Left ventricle myocardium inferior (tissue), 1 donor: Measurements from ENCODE around the gene FBXW8. TPM values are rescaled to one million over a fixed set of nuclear protein-coding genes. Genes with fewer than 3 reads are reported as not detected.

ENCODE experiments used
- DNase-seq: peaks from one replicate; pipeline ENCODE4 v3.0.0-alpha.2; 2020
- H3K27ac ChIP-seq: fragments of 200-600 bp; replicated peaks from 2 replicates; pipeline ENCODE4 v1.8.0; 2021
- H3K27me3 ChIP-seq: fragments of 200-600 bp; 2 replicates; pipeline ENCODE4 v1.8.0; 2021; ENCODE audit warnings: low read depth
- H3K36me3 ChIP-seq: fragments of 200-600 bp; 2 replicates; pipeline ENCODE4 v1.8.0; 2021
- H3K4me1 ChIP-seq: fragments of 200-600 bp; 2 replicates; pipeline ENCODE4 v1.8.0; 2021
- H3K4me3 ChIP-seq: fragments of 200-600 bp; 2 replicates; pipeline ENCODE4 v1.8.0; 2021; ENCODE audit warnings: mild to moderate bottlenecking, moderate library complexity
- H3K9me3 ChIP-seq: fragments of 200-600 bp; replicated peaks from 2 replicates; pipeline ENCODE4 v1.8.0; 2021
- CTCF ChIP-seq: fragments of 200-600 bp; IDR thresholded peaks from 2 replicates; pipeline ENCODE4 v1.8.0; 2021; ENCODE audit warnings: antibody characterized with exemption, mild to moderate bottlenecking, borderline replicate concordance
- intact Hi-C: fragments of 100-400 bp; cut with micrococcal nuclease; formaldehyde crosslinking; loops from one replicate; pipeline ENCODE4 v1.11.0; 2022
- long read RNA-seq: library from polyadenylated mRNA; unstranded; transcript quantifications from one replicate; pipeline ENCODE4 v2.0.0, GENCODE V29; 2021
- total RNA-seq: library from RNA; stranded (reverse); fragmentation: NEBNext Ultra II Directional; extraction: Animal tissue kit (Norgen Biotek cat#: 25700); gene quantifications from one replicate; pipeline ENCODE4 v1.2.1, GENCODE V29; 2021
- donor health status: DM: no; HTN: yes; CAD: no; lungs with severe emphysema.

The FBXW8 gene
- total RNA-seq: 8.5 TPM
- long read RNA-seq, full-length matches to known transcripts: 15 of 18 reads
- long read RNA-seq, partial matches to known transcripts: 0 of 18 reads
- long read RNA-seq, other reads (novel, unspliced or antisense): 3 of 18 reads

DNA sequence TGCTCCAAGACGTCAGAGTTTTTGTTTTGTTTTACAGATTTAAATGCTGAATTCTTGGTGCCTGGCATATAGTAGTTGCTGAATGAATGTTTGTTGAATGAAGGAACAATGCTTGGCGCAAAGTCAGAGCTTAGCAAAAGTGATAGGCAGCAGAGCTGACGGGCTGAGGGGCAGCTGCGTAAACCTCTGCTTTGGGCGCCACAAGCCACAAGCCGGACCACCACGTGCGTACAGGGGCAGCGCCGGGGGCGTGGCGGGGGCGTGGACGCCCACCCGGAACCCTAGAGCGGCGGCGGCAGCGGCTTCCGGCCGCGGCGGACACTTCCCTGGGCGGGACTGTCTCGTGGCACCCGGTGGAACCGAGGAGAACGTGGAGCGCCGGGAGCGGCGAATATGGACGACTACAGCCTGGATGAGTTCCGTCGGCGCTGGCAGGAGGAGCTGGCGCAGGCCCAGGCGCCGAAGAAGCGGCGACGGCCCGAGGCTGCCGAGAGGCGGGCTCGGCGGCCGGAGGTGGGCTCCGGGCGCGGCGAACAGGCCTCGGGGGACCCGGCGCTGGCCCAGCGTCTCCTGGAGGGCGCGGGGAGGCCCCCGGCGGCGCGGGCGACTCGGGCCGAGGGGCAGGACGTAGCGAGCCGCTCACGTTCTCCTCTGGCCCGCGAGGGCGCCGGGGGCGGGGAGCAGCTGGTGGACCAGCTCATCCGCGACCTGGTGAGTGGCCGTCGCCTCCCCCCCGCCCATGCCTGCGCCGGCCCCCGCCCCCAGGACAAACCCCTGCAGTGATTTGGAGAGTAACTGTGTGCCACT lies at the start of gene FBXW8:
FBXW8 (plus strand) TSS at position 306 of the 807 bp plus-strand sequence; CDS start at position 394, 88 bp downstream.
- Histone ChIP-seq H3K9me3 (no peaks in the 10 kb centered on the region), H3K27me3 (no peaks in the 10 kb centered on the region), H3K4me1 (peaks cover 17% of the 10 kb centered on the region), H3K4me3 (peak within 1 kb of the TSS; percentile 82), H3K27ac (peak within 1 kb of the TSS; percentile 85), H3K36me3 (no peaks in the 10 kb centered on the region)
- no peak for TF ChIP-seq CTCF
- peak; percentile 79 for DNase-seq
- intact Hi-C loops: no loop called here

DNA sequence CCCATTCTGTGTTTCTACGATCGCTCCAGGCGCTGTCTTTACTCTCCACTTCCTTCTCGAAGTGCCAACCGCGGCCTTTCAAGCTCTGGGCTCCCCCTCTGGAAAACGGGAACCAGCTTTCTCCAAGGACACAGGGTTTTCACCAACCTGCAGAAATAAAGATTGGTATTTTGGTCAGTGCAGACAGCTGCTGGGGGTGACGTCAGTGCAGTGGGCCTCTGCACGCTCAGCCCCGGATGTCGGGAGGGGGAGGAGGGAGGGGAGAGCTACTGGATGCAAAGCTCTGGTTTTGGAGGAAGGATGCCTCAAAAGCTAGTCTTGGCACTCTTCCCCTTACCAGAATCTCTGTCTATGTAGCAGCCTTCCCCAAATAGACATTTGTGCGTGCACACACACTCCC lies 49.4 kb upstream of the FBXW8 start:
- H3K9me3 ChIP-seq: no peaks in the 10 kb centered on the region
- intact Hi-C loops: no loop called here
- peaks cover 12% of the 10 kb centered on the region for H3K4me1 ChIP-seq
- DNase-seq: peak; percentile 52
- no peak overlapping the region for H3K27ac ChIP-seq
- H3K36me3 ChIP-seq: no peaks in the 10 kb centered on the region
- no peak for TF ChIP-seq CTCF
- H3K27me3 ChIP-seq: peaks cover 39% of the 10 kb centered on the region
- peak overlapping the region; percentile 10 for H3K4me3 ChIP-seq

DNA sequence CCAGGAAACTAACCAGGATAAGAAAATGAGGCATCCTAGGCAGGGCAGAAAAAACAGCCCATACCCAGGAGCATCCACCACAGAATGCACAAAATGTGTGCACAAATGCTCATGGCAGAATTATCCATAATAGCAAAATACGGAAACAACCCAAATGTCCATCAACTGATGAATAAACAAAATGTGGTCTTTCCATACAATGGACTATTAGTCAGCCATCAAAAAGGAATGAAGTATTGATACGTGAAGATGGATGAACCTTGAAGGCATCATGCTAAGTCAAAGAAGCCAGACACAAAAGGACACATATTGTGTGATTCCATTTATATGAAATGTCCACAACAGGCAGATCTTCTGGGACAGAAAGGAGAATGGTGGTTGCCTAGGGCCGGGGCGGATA lies 48.6 kb upstream of the FBXW8 start:
- peaks cover 12% of the 10 kb centered on the region for H3K4me1 ChIP-seq
- no peak for DNase-seq
- H3K27ac ChIP-seq: no peak overlapping the region
- peaks cover 31% of the 10 kb centered on the region for H3K27me3 ChIP-seq
- TF ChIP-seq CTCF: no peak
- intact Hi-C loops: no loop called here
- no peaks in the 10 kb centered on the region for H3K36me3 ChIP-seq
- no peaks in the 10 kb centered on the region for H3K9me3 ChIP-seq
- no peak overlapping the region for H3K4me3 ChIP-seq

GRCh38 chr12:116863275-116863767 lies 47.4 kb upstream of the FBXW8 start:
- Histone ChIP-seq H3K36me3 (no peaks in the 10 kb centered on the region), H3K4me1 (peaks cover 12% of the 10 kb centered on the region), H3K27ac (no peak overlapping the region), H3K9me3 (no peaks in the 10 kb centered on the region), H3K27me3 (peaks cover 22% of the 10 kb centered on the region), H3K4me3 (no peak overlapping the region)
- peak; percentile 25 for TF ChIP-seq CTCF
- intact Hi-C loops: no loop called here
- DNase-seq: no peak

- no peak for TF ChIP-seq CTCF
- H3K27me3 ChIP-seq: peaks cover 26% of the 10 kb centered on the region
- no peak overlapping the region for H3K27ac ChIP-seq
- intact Hi-C loops: no loop called here
- DNase-seq: no peak
- peaks cover 12% of the 10 kb centered on the region for H3K4me1 ChIP-seq
- H3K36me3 ChIP-seq: no peaks in the 10 kb centered on the region
- H3K9me3 ChIP-seq: no peaks in the 10 kb centered on the region
- no peak overlapping the region for H3K4me3 ChIP-seq
Measured at GRCh38 chr12:116864371-116865160, 46.2 kb upstream of the FBXW8 start.
